ENCODE data around the gene COX4I2.

COX4I2 gene

GRCh38 chr20:31630187-31630790 is 7.4 kb upstream of the COX4I2 start:
- no peaks in the 10 kb centered on the region for H3K27me3 ChIP-seq (ENCODE audit: low read depth, low read length)
- peaks cover 19% of the 10 kb centered on the region for H3K4me1 ChIP-seq (ENCODE audit: low read length)
- no peak overlapping the region for H3K4me2 ChIP-seq (ENCODE audit: low read length)
- TF ChIP-seq EZH2phosphoT487 (IDR thresholded peaks at IDR 0.05; ENCODE audit: low read depth) (no peak), CTCF (IDR thresholded peaks at IDR 0.05; ENCODE audit: low read depth, low read length) (no peak)
- H3K9ac ChIP-seq (ENCODE audit: low read length) = no peak overlapping the region
- H4K20me1 ChIP-seq (ENCODE audit: insufficient read depth, low read length) = no peaks in the 10 kb centered on the region
- H3K9me3 ChIP-seq (ENCODE audit: insufficient read depth, low read length) = no peaks in the 10 kb centered on the region
- H3K4me3 ChIP-seq (ENCODE audit: low read length) = no peak overlapping the region
- no peak overlapping the region for H3K27ac ChIP-seq (ENCODE audit: low read length)
- no peaks in the 10 kb centered on the region for H3K79me2 ChIP-seq (ENCODE audit: low read length)
- H2AFZ ChIP-seq (ENCODE audit: low read depth, low read length) = no peak overlapping the region
- no peaks in the 10 kb centered on the region for H3K36me3 ChIP-seq (replicated peaks; ENCODE audit: low read depth, low read length)

GRCh38 chr20:31632548-31633338 is 5.0 kb upstream of the COX4I2 start:
- Histone ChIP-seq H2AFZ (ENCODE audit: low read depth, low read length) (no peak overlapping the region), H3K9me3 (ENCODE audit: insufficient read depth, low read length) (no peaks in the 10 kb centered on the region), H3K36me3 (replicated peaks; ENCODE audit: low read depth, low read length) (no peaks in the 10 kb centered on the region), H3K79me2 (ENCODE audit: low read length) (no peaks in the 10 kb centered on the region), H4K20me1 (ENCODE audit: insufficient read depth, low read length) (no peaks in the 10 kb centered on the region), H3K4me3 (ENCODE audit: low read length) (no peak overlapping the region), H3K9ac (ENCODE audit: low read length) (no peak overlapping the region), H3K4me2 (ENCODE audit: low read length) (no peak overlapping the region), H3K4me1 (ENCODE audit: low read length) (peaks cover 7% of the 10 kb centered on the region), H3K27ac (ENCODE audit: low read length) (no peak overlapping the region), H3K27me3 (ENCODE audit: low read depth, low read length) (no peaks in the 10 kb centered on the region)
- TF ChIP-seq EZH2phosphoT487 (IDR thresholded peaks at IDR 0.05; ENCODE audit: low read depth) (no peak), CTCF (IDR thresholded peaks at IDR 0.05; ENCODE audit: low read depth, low read length) (no peak)

GRCh38 chr20:31633339-31633914 is 4.3 kb upstream of the COX4I2 start:
- no peak overlapping the region for H3K4me2 ChIP-seq (ENCODE audit: low read length)
- no peak overlapping the region for H2AFZ ChIP-seq (ENCODE audit: low read depth, low read length)
- H3K9me3 ChIP-seq (ENCODE audit: insufficient read depth, low read length) = no peaks in the 10 kb centered on the region
- H3K36me3 ChIP-seq (replicated peaks; ENCODE audit: low read depth, low read length) = no peaks in the 10 kb centered on the region
- TF ChIP-seq CTCF (IDR thresholded peaks at IDR 0.05; ENCODE audit: low read depth, low read length) = no peak
- TF ChIP-seq EZH2phosphoT487 (IDR thresholded peaks at IDR 0.05; ENCODE audit: low read depth) = no peak
- no peaks in the 10 kb centered on the region for H3K27me3 ChIP-seq (ENCODE audit: low read depth, low read length)
- no peak overlapping the region for H3K9ac ChIP-seq (ENCODE audit: low read length)
- no peaks in the 10 kb centered on the region for H4K20me1 ChIP-seq (ENCODE audit: insufficient read depth, low read length)
- no peak overlapping the region for H3K4me3 ChIP-seq (ENCODE audit: low read length)
- H3K4me1 ChIP-seq (ENCODE audit: low read length) = peaks cover 12% of the 10 kb centered on the region
- H3K79me2 ChIP-seq (ENCODE audit: low read length) = no peaks in the 10 kb centered on the region
- H3K27ac ChIP-seq (ENCODE audit: low read length) = no peak overlapping the region

GRCh38 chr20:31638317-31638716 is 605 bp downstream of the COX4I2 start:
- H3K79me2 ChIP-seq (ENCODE audit: low read length) = no peaks in the 10 kb centered on the region
- H3K4me1 ChIP-seq (ENCODE audit: low read length) = peaks cover 12% of the 10 kb centered on the region
- H4K20me1 ChIP-seq (ENCODE audit: insufficient read depth, low read length) = no peaks in the 10 kb centered on the region
- no peaks in the 10 kb centered on the region for H3K36me3 ChIP-seq (replicated peaks; ENCODE audit: low read depth, low read length)
- H3K27me3 ChIP-seq (ENCODE audit: low read depth, low read length) = no peaks in the 10 kb centered on the region; the same call in 1 of the 2 replicates
- no peak overlapping the region for H3K4me3 ChIP-seq (ENCODE audit: low read length)
- H2AFZ ChIP-seq (ENCODE audit: low read depth, low read length) = no peak overlapping the region
- no peak overlapping the region for H3K9ac ChIP-seq (ENCODE audit: low read length)
- H3K27ac ChIP-seq (ENCODE audit: low read length) = no peak overlapping the region
- TF ChIP-seq EZH2phosphoT487 (IDR thresholded peaks at IDR 0.05; ENCODE audit: low read depth) (no peak), CTCF (IDR thresholded peaks at IDR 0.05; ENCODE audit: low read depth, low read length) (no peak)
- no peak overlapping the region for H3K4me2 ChIP-seq (ENCODE audit: low read length)
- H3K9me3 ChIP-seq (ENCODE audit: insufficient read depth, low read length) = no peaks in the 10 kb centered on the region
